GM12878 (cell line): ENCODE results near the gene NR1D2. TPM values are rescaled to one million over a fixed set of nuclear protein-coding genes. Genes with fewer than 3 reads are reported as not detected.

Experiments
- ASH2L ChIP-seq: fragments of 300-600, 200-600 bp; sonication (generic); IDR thresholded peaks from 2 replicates; pipeline ENCODE4 v1.6.1; 2017; ENCODE audit warnings: low read depth, mild to moderate bottlenecking, borderline replicate concordance
- BMI1 ChIP-seq: fragments of 450-650 bp; IDR thresholded peaks from 2 replicates; pipeline ENCODE4 v1.6.1; 2016; ENCODE audit warnings: mild to moderate bottlenecking, moderate library complexity, borderline replicate concordance
- BRCA1 ChIP-seq: IDR thresholded peaks from 2 replicates; pipeline ENCODE4 v1.6.1; 2011; ENCODE audit warnings: low read depth, low read length, improper control_type of control experiment
- CEBPB ChIP-seq, 2 experiments: fragments of 150-350 bp in 1 of 2; IDR thresholded peaks; 2 replicates each; pipeline ENCODE4 v1.6.1; 2012 to 2014; ENCODE audit warnings: low read depth in 2 of 2, low read length in 2 of 2, borderline replicate concordance in 1 of 2, inconsistent platforms in 1 of 2
- CHD2 ChIP-seq: IDR thresholded peaks from 2 replicates; pipeline ENCODE4 v1.6.1; 2011; ENCODE audit warnings: low read depth, low read length, improper control_type of control experiment, borderline replicate concordance
- CREB1 ChIP-seq: IDR thresholded peaks from 2 replicates; pipeline ENCODE4 v1.6.1; 2012; ENCODE audit warnings: low read depth, mild to moderate bottlenecking, inconsistent platforms
- CREM ChIP-seq: IDR thresholded peaks from 2 replicates; pipeline ENCODE4 v1.6.1; 2014; ENCODE audit warnings: antibody characterized with exemption, low read depth
- ETV6 ChIP-seq, 2 experiments: fragments of 450-650 bp in 1 of 2; IDR thresholded peaks in 1 of 2; conservative IDR thresholded peaks in 1 of 2; 2 replicates each; pipeline ENCODE4 v1.6.1; 2014; ENCODE audit warnings: antibody characterized with exemption in 1 of 2, borderline replicate concordance in 1 of 2, low read depth in 1 of 2, mild to moderate bottlenecking in 1 of 2, moderate library complexity in 1 of 2
- FOXM1 ChIP-seq: IDR thresholded peaks from 2 replicates; pipeline ENCODE4 v1.6.1; 2012; ENCODE audit warnings: low read depth, mild to moderate bottlenecking, inconsistent platforms, low read length, moderate library complexity
- GABPA ChIP-seq: IDR thresholded peaks from 2 replicates; pipeline ENCODE4 v1.6.1; 2014; ENCODE audit warnings: antibody characterized with exemption, low read depth, mild to moderate bottlenecking, inconsistent platforms
- HDAC2 ChIP-seq: fragments of 200-600 bp; sonication (generic); IDR thresholded peaks from 2 replicates; pipeline ENCODE4 v1.6.1; 2017
- IRF3 ChIP-seq: fragments of 450-650 bp; IDR thresholded peaks from 2 replicates; pipeline ENCODE4 v1.6.1; 2014; ENCODE audit warnings: mild to moderate bottlenecking
- JUNB ChIP-seq: IDR thresholded peaks from 2 replicates; pipeline ENCODE4 v1.6.1; 2016; ENCODE audit warnings: antibody characterized with exemption, mild to moderate bottlenecking
- MTA2 ChIP-seq: fragments of 450-650 bp; IDR thresholded peaks from 2 replicates; pipeline ENCODE4 v1.6.1; 2016; ENCODE audit warnings: low read depth, mild to moderate bottlenecking, moderate library complexity
- MXI1 ChIP-seq: fragments of 150-350 bp; IDR thresholded peaks from 2 replicates; pipeline ENCODE4 v1.6.1; 2011; ENCODE audit warnings: low read depth, mild to moderate bottlenecking, inconsistent platforms, low read length, improper control_type of control experiment
- MYC ChIP-seq: IDR thresholded peaks from 2 replicates; pipeline ENCODE4 v1.6.1; 2011; ENCODE audit warnings: mild to moderate bottlenecking, low read length, moderate library complexity, inconsistent platforms; ENCODE audit not compliant: insufficient read depth, insufficient replicate concordance, insufficient read length, severe bottlenecking
- NFYA ChIP-seq: IDR thresholded peaks from 2 replicates; pipeline ENCODE4 v1.6.1; 2011; ENCODE audit warnings: low read depth, mild to moderate bottlenecking, low read length, improper control_type of control experiment, borderline replicate concordance
- NR2C2 ChIP-seq: IDR thresholded peaks from 2 replicates; pipeline ENCODE4 v1.6.1; 2011; ENCODE audit warnings: borderline replicate concordance, low read depth; ENCODE audit not compliant: control insufficient read depth, insufficient read length
- SMC3 ChIP-seq: IDR thresholded peaks from 2 replicates; pipeline ENCODE4 v1.6.1; 2011; ENCODE audit warnings: low read length, improper control_type of control experiment, borderline replicate concordance
- TCF7 ChIP-seq: IDR thresholded peaks from 2 replicates; pipeline ENCODE4 v1.6.1; 2014; ENCODE audit warnings: antibody characterized with exemption, borderline replicate concordance
- YY1 ChIP-seq: IDR thresholded peaks from 2 replicates; pipeline ENCODE4 v1.6.1; 2011; ENCODE audit warnings: low read depth, mild to moderate bottlenecking, low read length
- ZNF207 ChIP-seq: fragments of 450-650 bp; IDR thresholded peaks from 2 replicates; pipeline ENCODE4 v1.6.1; 2014; ENCODE audit warnings: antibody characterized with exemption, mild to moderate bottlenecking, borderline replicate concordance
- ZNF384 ChIP-seq: IDR thresholded peaks from 2 replicates; pipeline ENCODE4 v1.6.1; 2012; ENCODE audit warnings: low read depth, mild to moderate bottlenecking, low read length, improper control_type of control experiment, borderline replicate concordance
- polyA plus RNA-seq, 11 experiments: library from polyadenylated mRNA; depleted of rRNA in 4 of 11; unstranded in 6 of 11; stranded (reverse) in 5 of 11; fragments of >200 nt; fragmentation: Nextera tagmentation in 4 of 11; fragmentation: Illumina TruSeq in 1 of 11; extraction: Ambion mirVana in 4 of 11; extraction: Trizol in 1 of 11; gene quantifications; 1 replicate in 1 of 11; 2 replicates in 10 of 11; pipeline versions ENCODE4 v1.2.1 to v1.2.3, GENCODE V29; 2011 to 2016; ENCODE audit warnings: inconsistent platforms in 2 of 11, missing spikeins in 2 of 11, low read depth in 1 of 11
- total RNA-seq, 4 experiments: library from RNA; depleted of rRNA in 3 of 4; stranded (reverse); fragments of >200 nt in 3 of 4; fragmentation: Illumina TruSeq in 1 of 4; extraction: Trizol in 1 of 4; gene quantifications; 2 replicates each; pipeline versions ENCODE4 v1.2.1 to v1.2.3, GENCODE V29; 2013 to 2021
- TF ChIP-seq, protein P1 (sequence below): fragments of 450-650 bp; IDR thresholded peaks from 2 replicates; pipeline ENCODE4 v1.6.1; 2017; ENCODE audit warnings: borderline replicate concordance
- TF ChIP-seq, protein P2 (sequence below): fragments of 450-650 bp; formaldehyde crosslinking; IDR thresholded peaks from 2 replicates; pipeline ENCODE4 v1.5.0; 2022; ENCODE audit warnings: mild to moderate bottlenecking, missing genetic modification characterization

NR1D2 gene
- total and polyA plus RNA-seq, 10 of the 15 experiments (the other 5 are each of a cell fraction or from before 2014, with no cell fraction given), result 0.67 to 5.3 (median 2.6) TPM

- no peak for TF ChIP-seq GABPA
- TF ChIP-seq NFYA, result no peak
- no peak; a peak in 1 of 4 replicates for TF ChIP-seq ETV6 (conservative IDR thresholded peaks at IDR 0.05 in 1 of 2, IDR thresholded peaks at IDR 0.05 in 1 of 2; ENCODE audit: borderline replicate concordance in 1 of 2, low read depth in 1 of 2)
- no peak for TF ChIP-seq CEBPB (IDR thresholded peaks at IDR 0.05; ENCODE audit: borderline replicate concordance in 1 of 2, low read depth in 2 of 2, low read length in 2 of 2)
- TF ChIP-seq IRF3, result peak; percentile 44; the same call in 1 of the 2 replicates
- TF ChIP-seq BMI1, result no peak
- no peak for TF ChIP-seq TCF7
- TF ChIP-seq MYC, result peak; percentile 53
- peak; percentile 93 for TF ChIP-seq CREB1
- TF ChIP-seq CREM, result peak; percentile 80
- TF ChIP-seq CHD2, result peak; percentile 43; the same call in 1 of the 2 replicates
- no peak for TF ChIP-seq BRCA1
- TF ChIP-seq ASH2L, result peak; percentile 89; the same call in 1 of the 2 replicates
- TF ChIP-seq, protein P1, sequence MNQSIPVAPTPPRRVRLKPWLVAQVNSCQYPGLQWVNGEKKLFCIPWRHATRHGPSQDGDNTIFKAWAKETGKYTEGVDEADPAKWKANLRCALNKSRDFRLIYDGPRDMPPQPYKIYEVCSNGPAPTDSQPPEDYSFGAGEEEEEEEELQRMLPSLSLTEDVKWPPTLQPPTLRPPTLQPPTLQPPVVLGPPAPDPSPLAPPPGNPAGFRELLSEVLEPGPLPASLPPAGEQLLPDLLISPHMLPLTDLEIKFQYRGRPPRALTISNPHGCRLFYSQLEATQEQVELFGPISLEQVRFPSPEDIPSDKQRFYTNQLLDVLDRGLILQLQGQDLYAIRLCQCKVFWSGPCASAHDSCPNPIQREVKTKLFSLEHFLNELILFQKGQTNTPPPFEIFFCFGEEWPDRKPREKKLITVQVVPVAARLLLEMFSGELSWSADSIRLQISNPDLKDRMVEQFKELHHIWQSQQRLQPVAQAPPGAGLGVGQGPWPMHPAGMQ, result no peak
- TF ChIP-seq NR2C2, result no peak
- TF ChIP-seq SMC3, result no peak
- TF ChIP-seq YY1, result peak; percentile 13; the same call in 1 of the 2 replicates
- TF ChIP-seq FOXM1, result no peak
- TF ChIP-seq, protein P2, sequence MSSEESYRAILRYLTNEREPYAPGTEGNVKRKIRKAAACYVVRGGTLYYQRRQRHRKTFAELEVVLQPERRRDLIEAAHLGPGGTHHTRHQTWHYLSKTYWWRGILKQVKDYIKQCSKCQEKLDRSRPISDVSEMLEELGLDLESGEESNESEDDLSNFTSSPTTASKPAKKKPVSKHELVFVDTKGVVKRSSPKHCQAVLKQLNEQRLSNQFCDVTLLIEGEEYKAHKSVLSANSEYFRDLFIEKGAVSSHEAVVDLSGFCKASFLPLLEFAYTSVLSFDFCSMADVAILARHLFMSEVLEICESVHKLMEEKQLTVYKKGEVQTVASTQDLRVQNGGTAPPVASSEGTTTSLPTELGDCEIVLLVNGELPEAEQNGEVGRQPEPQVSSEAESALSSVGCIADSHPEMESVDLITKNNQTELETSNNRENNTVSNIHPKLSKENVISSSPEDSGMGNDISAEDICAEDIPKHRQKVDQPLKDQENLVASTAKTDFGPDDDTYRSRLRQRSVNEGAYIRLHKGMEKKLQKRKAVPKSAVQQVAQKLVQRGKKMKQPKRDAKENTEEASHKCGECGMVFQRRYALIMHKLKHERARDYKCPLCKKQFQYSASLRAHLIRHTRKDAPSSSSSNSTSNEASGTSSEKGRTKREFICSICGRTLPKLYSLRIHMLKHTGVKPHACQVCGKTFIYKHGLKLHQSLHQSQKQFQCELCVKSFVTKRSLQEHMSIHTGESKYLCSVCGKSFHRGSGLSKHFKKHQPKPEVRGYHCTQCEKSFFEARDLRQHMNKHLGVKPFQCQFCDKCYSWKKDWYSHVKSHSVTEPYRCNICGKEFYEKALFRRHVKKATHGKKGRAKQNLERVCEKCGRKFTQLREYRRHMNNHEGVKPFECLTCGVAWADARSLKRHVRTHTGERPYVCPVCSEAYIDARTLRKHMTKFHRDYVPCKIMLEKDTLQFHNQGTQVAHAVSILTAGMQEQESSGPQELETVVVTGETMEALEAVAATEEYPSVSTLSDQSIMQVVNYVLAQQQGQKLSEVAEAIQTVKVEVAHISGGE (CRISPR knock-in tag), result no peak
- no peak for TF ChIP-seq HDAC2
- no peak; the same call in none of the 2 replicates for TF ChIP-seq MXI1
- TF ChIP-seq ZNF384, result no peak; the same call in 1 of the 2 replicates
- no peak for TF ChIP-seq JUNB
- TF ChIP-seq MTA2, result peak; percentile 31; the same call in 1 of the 2 replicates
- peak; percentile 76; the same call in 1 of the 2 replicates for TF ChIP-seq ZNF207
These were observed 1.0 kb downstream of the NR1D2 start (continued) for GRCh38 chr3:23945913-23946687.
